ENCODE data around the gene MYO5A. TPM values are rescaled to one million over a fixed set of nuclear protein-coding genes. Genes with fewer than 3 reads are reported as not detected.
"Not testable (repeated sequence)": the region's sequence is repeated elsewhere in the genome, so short reads cannot be mapped to it uniquely, and the experiment has no call there.

Gene MYO5A
- total RNA-seq, 1 donor from 2014 or later, result 40.4 TPM

- no peak for DNase-seq (ENCODE audit: low spot score)
Observed at GRCh38 chr15:52288986-52289385, 239.7 kb downstream of the MYO5A start.

DNA sequence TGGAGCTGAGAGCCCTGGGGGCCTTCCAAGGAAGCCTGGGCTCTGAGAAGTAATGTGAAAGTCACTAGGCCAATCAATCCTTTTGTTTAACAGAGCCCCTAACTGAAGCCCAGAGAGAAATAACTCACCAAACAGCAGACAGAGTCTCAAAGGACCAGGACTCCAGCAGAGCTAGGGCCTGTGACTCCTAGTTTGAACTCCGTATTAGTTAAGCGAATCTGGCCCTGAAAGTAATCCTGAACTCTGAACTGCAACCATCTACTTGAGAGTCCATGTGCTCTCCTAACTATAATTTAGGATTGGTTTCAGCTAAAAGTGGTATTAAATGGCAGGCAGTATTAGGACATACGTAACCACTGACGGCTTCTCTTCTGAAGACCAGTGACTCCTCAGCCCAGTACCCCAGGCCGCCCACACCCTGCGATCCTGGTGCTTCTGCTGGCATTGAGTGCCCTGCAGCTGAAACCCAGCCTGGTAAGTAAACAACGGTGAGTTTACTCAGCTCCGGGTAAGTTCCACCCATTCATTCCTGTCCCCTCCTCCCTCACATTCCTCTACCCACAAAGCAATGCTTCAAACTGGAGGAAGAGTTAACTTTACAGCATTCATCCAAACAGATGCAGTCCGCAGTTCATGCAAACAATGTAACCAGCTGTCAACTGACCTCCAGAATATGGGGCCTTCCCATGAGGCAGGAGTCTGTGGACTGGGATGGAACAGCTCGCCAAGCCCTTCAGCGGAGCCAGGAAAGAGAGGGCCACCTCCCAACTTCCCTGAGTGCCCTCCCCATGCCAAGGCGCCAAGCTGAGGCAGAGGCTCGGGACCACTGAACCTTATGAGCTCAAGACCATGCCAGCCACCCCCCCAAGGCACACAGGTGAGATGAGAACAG, 240.4 kb downstream of the MYO5A start:
- no peak for DNase-seq (ENCODE audit: low spot score)

DNA sequence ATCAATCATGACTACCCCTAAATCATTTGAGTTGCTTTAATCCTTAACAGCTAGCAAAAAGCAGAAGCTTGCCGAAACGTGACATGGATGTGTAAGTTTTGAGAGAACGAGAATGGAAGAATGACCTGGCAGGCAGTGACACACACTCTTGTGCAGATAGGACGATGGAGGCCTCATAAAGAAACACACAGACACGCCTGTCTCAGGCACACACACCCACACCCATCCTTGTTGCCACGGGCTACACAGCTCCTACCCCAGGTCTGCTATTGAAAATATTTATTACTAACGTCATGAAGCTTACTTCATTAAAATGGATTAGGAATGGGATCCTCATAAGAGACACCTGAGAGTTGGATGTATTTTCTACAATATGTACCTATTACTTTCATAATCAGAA, 241.6 kb downstream of the MYO5A start:
- DNase-seq (ENCODE audit: low spot score), result no peak

- not testable (repeated sequence) for DNase-seq (ENCODE audit: low spot score)
Observed at GRCh38 chr15:52285941-52286340, 242.7 kb downstream of the MYO5A start.

GRCh38 chr15:52284164-52284563, 244.5 kb downstream of the MYO5A start:
- no peak for DNase-seq (ENCODE audit: low spot score)

DNA sequence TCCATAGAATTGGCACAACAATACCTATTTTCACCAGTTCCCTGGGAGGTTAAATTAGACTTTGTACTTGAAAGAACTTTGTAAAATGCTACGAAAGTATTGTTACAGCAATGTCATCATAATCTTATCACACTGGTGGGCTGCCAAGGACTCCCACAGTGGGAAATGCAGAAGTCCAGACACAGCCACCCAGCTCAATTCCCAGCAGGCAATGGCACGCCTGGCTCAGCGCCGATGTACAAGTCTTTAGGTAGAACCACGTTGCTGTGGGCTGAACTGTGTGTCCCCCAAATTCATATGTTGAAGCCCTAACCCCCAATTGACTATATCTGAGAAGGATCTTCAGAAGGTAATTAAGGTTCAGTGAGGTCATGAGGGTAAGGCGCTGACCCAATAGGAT, 245.4 kb downstream of the MYO5A start:
- DNase-seq (ENCODE audit: low spot score), result no peak

GRCh38 chr15:52282418-52282817, 246.3 kb downstream of the MYO5A start:
- no peak for DNase-seq (ENCODE audit: low spot score)

- DNase-seq (ENCODE audit: low spot score), result no peak
Observed at GRCh38 chr15:52281085-52282035, 247.3 kb downstream of the MYO5A start.

GRCh38 chr15:52280326-52281084, 248.2 kb downstream of the MYO5A start:
- DNase-seq (ENCODE audit: low spot score), result no peak

GRCh38 chr15:52278636-52279367, 249.9 kb downstream of the MYO5A start:
- DNase-seq (ENCODE audit: low spot score), result no peak

GRCh38 chr15:52278135-52278534, 250.5 kb downstream of the MYO5A start:
- DNase-seq (ENCODE audit: low spot score), result no peak

DNA sequence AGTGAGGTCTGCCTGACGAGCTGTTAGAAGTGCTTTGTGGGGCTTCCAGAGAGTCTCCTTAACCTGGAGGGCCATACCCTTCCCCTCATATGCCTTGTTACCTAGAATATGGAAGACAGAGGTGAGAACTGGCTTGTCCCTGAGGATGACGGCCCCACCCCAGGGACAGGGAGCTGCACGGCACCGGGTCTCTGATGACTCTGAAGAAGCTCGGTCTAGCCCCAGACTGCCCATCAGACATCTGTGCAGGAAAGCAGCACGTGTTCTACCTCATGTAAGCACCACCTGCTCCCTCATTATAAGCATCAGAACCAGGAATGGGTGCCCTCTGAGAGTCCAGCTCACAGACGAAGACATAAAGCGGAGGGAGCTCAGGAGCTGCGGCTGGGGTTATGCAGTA, 251.1 kb downstream of the MYO5A start:
- DNase-seq (ENCODE audit: low spot score), result no peak

GRCh38 chr15:52276256-52276770, 252.4 kb downstream of the MYO5A start:
- DNase-seq (ENCODE audit: low spot score), result no peak

GRCh38 chr15:52263563-52264282, 265.0 kb downstream of the MYO5A start:
- no peak for DNase-seq (ENCODE audit: low spot score)

GRCh38 chr15:52262364-52262763, 266.3 kb downstream of the MYO5A start:
- no peak for DNase-seq (ENCODE audit: low spot score)

- peak; percentile 72 for DNase-seq (ENCODE audit: low spot score)
Observed at GRCh38 chr15:52261498-52262242, 267.0 kb downstream of the MYO5A start.

- no peak for DNase-seq (ENCODE audit: low spot score)
Observed at GRCh38 chr15:52261026-52261425, 267.7 kb downstream of the MYO5A start.

- no peak for DNase-seq (ENCODE audit: low spot score)
Observed at GRCh38 chr15:52259503-52259902, 269.2 kb downstream of the MYO5A start.

GRCh38 chr15:52258461-52258860, 270.2 kb downstream of the MYO5A start:
- DNase-seq (ENCODE audit: low spot score), result no peak

All from umbilical cord (tissue), 2 donors.